ENCODE results near the gene DSCAML1.
A peak's percentile ranks its signal among the peaks of the same experiment; 100 is the strongest.

The DSCAML1 gene

GRCh38 chr11:117541211-117541610 lies 255.8 kb downstream of the DSCAML1 start:
- no peak for DNase-seq

- DNase-seq: no peak
These were observed 258.5 kb downstream of the DSCAML1 start for GRCh38 chr11:117538263-117539135.

GRCh38 chr11:117535850-117536411 lies 261.1 kb downstream of the DSCAML1 start:
- no peak for DNase-seq

- DNase-seq: peak; percentile 59
These were observed 261.7 kb downstream of the DSCAML1 start for GRCh38 chr11:117535201-117535849.

GRCh38 chr11:117532568-117532967 lies 264.4 kb downstream of the DSCAML1 start:
- no peak for DNase-seq

GRCh38 chr11:117529816-117530215 lies 267.2 kb downstream of the DSCAML1 start:
- no peak for DNase-seq

GRCh38 chr11:117528097-117528721 lies 268.8 kb downstream of the DSCAML1 start:
- DNase-seq: no peak

GRCh38 chr11:117527271-117527670 lies 269.7 kb downstream of the DSCAML1 start:
- DNase-seq: no peak

GRCh38 chr11:117525866-117526542 lies 271.0 kb downstream of the DSCAML1 start:
- DNase-seq: no peak

- DNase-seq: no peak
These were observed 272.4 kb downstream of the DSCAML1 start for GRCh38 chr11:117524468-117525183.

- DNase-seq: no peak
These were observed 273.3 kb downstream of the DSCAML1 start for GRCh38 chr11:117523680-117524079.

GRCh38 chr11:117521974-117522373 lies 275.0 kb downstream of the DSCAML1 start:
- no peak for DNase-seq

GRCh38 chr11:117520966-117521365 lies 276.1 kb downstream of the DSCAML1 start:
- DNase-seq: no peak

GRCh38 chr11:117520201-117520600 lies 276.8 kb downstream of the DSCAML1 start:
- DNase-seq: no peak

- peak; percentile 52 for DNase-seq
These were observed 277.4 kb downstream of the DSCAML1 start for GRCh38 chr11:117519590-117519989.

GRCh38 chr11:117519170-117519569 lies 277.8 kb downstream of the DSCAML1 start:
- DNase-seq: peak; percentile 52

- no peak for DNase-seq
These were observed 278.6 kb downstream of the DSCAML1 start for GRCh38 chr11:117518455-117518854.

- no peak for DNase-seq
These were observed 279.9 kb downstream of the DSCAML1 start for GRCh38 chr11:117517097-117517496.

GRCh38 chr11:117515892-117516787 lies 280.9 kb downstream of the DSCAML1 start:
- DNase-seq: no peak

- DNase-seq: no peak
These were observed 282.8 kb downstream of the DSCAML1 start for GRCh38 chr11:117514256-117514655.

- no peak for DNase-seq
These were observed 283.4 kb downstream of the DSCAML1 start for GRCh38 chr11:117513666-117514065.

Measured in MV-4-11 (cell line).